Cerebellar nuclear complex (tissue), 1 donor: ENCODE data around the gene CFP.
"Not testable (repeated sequence)": the region's sequence is repeated elsewhere in the genome, so short reads cannot be mapped to it uniquely, and the experiment has no call there.

Experiments used
- DNase-seq, 2 experiments: peaks; one replicate each; lab custom pipeline; 2025; lab: John Stamatoyannopoulos, UW

The CFP gene

GRCh38 chrX:47603125-47603524, 26.6 kb downstream of the CFP start:
- DNase-seq: not testable (repeated sequence)

DNA sequence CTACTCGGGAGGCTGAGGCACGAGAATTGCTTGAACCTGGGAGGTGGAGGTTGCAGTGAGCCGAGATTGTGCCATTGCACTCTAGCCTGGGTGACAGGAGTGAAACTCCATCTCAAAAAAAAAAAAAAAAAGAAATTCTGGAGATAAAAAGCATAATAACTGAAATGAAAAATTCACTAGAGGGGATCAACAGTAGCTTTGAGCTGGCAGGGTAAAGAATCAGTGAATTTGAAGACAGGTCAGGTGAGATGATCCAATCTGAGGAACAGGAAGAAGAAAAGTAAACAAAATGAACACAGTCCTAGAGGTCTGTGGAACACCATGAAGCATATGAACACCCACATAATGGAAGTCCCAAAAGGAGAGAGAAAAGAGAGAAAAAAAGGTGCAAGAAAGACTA, 32.5 kb downstream of the CFP start:
- no peak for DNase-seq

DNA sequence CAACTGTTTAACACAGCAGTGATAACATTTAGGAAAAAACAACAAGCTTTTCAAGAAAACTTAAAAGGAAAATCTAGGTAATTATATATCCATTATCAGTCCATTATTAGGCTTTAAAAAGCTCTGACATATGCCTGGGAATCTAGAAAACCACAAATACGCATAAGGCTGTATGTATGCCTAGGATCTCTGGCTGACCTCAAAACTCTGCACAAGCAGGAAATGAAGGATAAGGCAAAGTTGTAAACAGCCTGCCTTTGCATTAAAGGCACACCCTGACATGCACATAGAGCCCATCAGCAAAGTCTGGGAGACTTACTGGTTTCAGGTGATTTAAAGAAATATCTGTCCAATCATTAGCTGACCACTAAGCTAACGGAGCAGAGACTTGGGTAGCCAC, 33.5 kb downstream of the CFP start:
- no peak for DNase-seq

GRCh38 chrX:47595716-47596251, 33.9 kb downstream of the CFP start:
- no peak for DNase-seq

DNA sequence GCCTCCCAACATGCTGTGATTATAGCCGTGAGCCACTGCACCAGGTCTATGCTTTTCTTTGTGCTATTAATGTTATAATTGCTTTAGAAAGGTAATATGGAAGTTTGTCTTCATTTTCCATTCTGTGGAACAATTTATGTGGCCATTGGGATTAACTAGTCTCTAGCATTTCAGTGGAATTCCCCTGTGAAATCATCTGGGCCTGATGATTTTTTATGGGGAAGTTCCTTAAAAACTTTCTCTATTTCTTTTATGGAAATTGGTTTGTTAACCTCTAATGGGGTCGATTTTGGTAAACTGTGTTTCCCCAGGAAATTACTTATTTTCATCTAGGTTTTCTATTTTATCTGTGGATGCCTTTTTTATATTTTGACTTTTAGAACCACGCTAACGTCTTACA, 36.2 kb downstream of the CFP start:
- DNase-seq: no peak

GRCh38 chrX:47590984-47591383, 38.7 kb downstream of the CFP start:
- no peak for DNase-seq

DNA sequence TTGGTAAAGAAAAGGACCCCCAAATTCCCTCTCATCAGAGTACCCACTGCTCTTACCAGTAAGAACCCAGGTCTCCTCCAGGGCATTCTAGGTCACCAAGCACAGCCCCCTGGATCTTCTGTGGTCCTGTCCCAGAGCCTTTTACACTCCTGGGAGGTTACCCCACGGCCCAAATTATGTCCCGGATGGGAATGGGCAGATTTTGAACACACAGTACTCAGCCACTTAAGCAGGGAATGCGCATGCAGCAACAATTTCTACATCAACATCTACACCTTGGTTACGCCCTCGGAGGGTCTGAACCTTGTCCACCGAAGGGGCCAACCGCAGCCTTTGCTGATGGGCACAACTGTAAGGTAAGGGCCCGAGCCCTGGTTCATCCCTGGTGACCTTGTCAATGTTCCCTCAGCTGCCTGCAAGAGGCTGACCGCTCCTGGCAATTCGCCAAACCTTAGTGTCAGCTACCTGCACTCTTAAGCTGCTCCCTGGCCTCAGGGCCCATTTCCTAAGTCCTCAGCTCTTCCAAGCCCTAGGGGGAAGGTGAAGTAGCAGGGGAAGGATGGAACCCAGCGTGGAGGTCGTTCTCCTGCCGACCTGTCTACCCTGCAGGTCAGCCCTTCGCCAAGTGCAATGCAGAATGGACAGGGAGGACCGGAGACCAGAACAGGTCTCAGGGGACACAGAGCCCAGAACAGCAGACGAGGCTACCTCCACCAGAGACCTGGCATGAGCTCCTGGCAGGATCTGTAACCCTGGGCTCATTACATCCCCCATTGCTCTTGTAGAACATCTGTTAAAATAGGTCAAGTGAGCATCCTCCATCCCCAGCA, 41.6 kb downstream of the CFP start:
- no peak for DNase-seq

- DNase-seq: no peak
Measured at GRCh38 chrX:47587091-47587891, 42.4 kb downstream of the CFP start.

GRCh38 chrX:47586043-47586787, 43.5 kb downstream of the CFP start:
- no peak for DNase-seq

GRCh38 chrX:47585273-47585672, 44.5 kb downstream of the CFP start:
- no peak for DNase-seq

GRCh38 chrX:47584714-47585113, 45.0 kb downstream of the CFP start:
- DNase-seq: no peak

GRCh38 chrX:47583240-47583861, 46.4 kb downstream of the CFP start:
- DNase-seq: no peak

- DNase-seq: no peak
Measured at GRCh38 chrX:47581731-47582647, 47.7 kb downstream of the CFP start, which contains the start of gene TIMP1. Gene TIMP1 (plus strand): TSS chrX:47582436. CDS start chrX:47583416, 980 bp downstream.

DNA sequence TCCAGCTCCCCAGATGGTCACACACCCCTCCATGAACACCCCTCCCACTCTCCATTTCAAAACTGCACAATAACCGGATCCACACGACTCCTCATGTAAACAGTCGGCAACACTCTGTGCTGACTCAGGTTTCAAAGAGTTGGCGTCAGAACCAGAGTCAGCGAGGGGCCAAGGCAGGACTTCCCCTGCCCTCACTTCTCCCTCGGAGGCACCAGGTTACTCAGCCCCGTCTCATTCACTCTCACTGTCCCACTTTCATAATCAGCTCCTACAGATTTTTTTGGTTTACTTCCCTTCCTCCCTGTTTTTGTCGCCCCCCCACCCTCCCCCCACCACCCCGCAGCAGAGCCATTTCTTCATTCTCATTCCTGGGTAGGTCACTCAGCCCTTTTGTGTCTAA, 50.2 kb downstream of the CFP start:
- no peak for DNase-seq

- DNase-seq: no peak
Measured at GRCh38 chrX:47578692-47579091, 51.0 kb downstream of the CFP start.

DNA sequence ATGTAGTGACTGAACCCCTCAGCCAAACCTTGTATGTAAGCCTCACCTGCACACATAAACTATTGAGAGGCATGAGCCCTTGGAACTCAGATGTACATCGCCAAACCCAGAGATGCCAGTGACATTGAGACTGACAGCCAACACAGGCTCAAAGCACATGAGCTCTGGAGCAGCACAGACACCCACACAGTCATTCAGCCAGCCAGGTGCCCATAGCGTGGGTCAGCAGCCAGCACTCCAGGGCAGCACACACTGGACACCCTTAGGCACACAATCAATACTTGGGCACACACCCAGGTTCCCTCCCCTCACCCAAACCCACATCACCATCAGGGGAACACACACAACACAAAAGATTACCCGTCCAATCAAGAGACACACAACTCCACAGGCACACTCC, 51.8 kb downstream of the CFP start:
- DNase-seq: no peak

- no peak for DNase-seq
Measured at GRCh38 chrX:47577424-47577823, 52.3 kb downstream of the CFP start.

DNA sequence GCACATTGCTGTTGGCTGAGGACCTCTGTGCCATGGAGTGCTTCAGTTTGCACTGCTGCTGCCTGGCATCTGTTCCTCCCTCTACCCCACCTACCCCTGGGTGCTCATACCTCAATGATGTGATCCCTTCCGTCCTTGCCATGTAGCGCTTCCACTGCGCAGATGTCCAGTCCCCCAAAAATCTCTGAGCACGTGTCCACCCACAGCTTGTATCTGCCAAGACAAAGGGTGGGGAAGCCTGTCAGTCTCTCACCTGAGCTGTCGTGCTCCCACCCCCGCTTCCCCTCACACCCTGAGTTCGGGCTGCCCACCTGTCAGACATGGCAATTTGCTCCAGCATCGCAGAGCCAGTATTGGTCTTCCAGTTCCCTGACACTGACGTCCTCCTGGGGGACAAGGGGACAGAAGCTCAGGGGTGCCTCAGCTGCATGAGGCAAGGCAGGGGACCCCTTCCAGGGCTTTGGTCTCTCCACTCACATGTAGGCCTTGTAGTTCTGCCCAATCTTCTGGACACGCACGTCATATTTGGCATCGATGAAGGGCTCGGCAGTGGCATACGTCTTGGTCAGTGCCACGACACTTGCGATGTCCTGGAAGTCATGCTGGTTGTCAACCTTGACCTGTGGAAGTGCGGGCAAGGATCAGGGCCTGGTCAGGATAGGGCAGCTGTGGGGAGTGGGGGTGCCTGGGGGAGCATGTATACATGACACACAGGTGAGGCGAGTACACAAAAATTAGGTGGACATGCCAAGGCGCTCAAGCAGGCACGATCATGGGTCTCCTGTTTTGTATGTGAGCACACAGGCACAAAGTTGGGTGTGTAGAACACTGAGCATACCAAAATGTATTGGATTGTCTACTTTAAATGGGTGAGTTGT, 53.5 kb downstream of the CFP start:
- DNase-seq: no peak

DNA sequence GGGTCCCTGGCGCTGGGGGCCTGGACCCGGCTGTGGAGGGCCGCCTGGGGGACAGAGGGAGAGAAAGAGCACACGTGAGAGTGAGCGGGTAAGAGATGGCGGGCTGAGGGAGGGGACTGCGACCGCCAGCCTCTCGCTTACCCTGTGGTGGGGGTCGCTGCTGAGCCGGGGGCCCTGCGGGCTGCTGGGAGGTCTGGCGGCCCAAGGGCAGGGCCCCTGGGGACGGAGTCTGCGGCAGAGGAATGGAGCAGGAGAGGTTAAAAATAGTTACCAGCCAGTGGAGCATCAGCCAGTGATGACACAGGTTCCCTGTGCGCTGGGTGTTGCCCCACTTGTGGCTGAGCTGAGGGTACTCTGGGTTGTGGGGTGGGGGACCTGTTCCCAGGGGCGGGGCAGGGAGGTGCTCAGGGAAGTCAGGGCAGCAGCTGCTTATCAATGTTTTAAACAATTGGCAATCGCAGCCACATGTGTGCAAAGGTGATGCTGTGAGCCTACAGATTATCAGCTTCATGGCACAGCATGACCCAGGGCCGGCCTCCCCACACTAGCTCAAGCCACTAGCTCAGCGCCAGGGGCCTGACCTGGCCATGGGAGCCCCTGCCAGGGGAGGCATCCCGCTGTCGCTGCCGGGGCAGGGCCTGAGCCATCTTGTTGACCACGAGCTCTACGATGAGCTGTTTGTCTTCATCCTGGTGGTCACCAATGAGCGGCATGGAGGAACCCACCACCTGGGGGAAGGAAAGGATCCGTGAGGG, 55.0 kb downstream of the CFP start:
- no peak for DNase-seq
